ENCODE results near the gene RAB43.
"Not testable (repeated sequence)": the region's sequence is repeated elsewhere in the genome, so short reads cannot be mapped to it uniquely, and the experiment has no call there.

DNA sequence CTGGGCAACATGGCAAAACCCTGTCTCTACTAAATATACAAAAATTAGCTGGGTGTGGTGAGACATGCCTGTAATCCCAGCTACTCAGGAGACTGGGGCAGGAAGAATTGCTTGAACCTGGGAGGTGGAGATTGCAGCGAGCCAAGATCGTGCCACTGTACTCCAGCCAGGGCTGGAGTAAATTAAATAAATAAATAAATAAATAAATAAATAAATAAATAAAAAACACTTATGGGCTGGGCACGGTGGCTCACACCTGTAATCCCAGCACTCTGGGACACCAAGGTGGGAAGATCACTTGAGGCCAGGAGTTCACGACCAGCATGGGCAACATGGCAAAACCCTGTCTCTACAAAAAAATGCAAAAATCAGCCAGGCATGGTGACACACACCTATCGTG is 19.4 kb upstream of the RAB43 start:
- TF ChIP-seq, protein P1, sequence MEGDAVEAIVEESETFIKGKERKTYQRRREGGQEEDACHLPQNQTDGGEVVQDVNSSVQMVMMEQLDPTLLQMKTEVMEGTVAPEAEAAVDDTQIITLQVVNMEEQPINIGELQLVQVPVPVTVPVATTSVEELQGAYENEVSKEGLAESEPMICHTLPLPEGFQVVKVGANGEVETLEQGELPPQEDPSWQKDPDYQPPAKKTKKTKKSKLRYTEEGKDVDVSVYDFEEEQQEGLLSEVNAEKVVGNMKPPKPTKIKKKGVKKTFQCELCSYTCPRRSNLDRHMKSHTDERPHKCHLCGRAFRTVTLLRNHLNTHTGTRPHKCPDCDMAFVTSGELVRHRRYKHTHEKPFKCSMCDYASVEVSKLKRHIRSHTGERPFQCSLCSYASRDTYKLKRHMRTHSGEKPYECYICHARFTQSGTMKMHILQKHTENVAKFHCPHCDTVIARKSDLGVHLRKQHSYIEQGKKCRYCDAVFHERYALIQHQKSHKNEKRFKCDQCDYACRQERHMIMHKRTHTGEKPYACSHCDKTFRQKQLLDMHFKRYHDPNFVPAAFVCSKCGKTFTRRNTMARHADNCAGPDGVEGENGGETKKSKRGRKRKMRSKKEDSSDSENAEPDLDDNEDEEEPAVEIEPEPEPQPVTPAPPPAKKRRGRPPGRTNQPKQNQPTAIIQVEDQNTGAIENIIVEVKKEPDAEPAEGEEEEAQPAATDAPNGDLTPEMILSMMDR (IDR thresholded peaks at IDR 0.05) = not testable (repeated sequence)
- not testable (repeated sequence) for TF ChIP-seq KDM5A (IDR thresholded peaks at IDR 0.05)
- TF ChIP-seq, protein P2, sequence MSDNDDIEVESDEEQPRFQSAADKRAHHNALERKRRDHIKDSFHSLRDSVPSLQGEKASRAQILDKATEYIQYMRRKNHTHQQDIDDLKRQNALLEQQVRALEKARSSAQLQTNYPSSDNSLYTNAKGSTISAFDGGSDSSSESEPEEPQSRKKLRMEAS (IDR thresholded peaks at IDR 0.05) = not testable (repeated sequence)
